ENCODE results near the gene RCL1.

Gene RCL1

DNA sequence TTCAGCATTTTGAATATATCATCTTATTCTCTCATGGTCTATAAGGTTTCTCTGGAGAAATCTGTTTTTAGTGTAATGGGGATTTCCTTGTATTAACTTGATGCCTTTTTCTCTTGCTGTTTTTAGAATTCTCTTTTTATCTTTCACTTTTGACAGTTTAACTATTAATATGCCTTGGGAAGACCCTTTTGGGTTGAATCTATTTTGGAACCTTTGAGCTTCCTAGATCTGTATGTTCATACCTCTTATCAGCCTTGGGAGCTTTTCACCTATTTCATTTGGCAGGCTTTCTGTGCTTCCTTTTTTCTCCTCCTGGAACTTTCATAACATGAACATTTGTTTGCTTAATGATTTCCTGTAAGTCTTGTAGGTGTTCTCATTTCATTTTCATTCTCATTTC, 22.2 kb downstream of the RCL1 start:
- no peak for DNase-seq

DNA sequence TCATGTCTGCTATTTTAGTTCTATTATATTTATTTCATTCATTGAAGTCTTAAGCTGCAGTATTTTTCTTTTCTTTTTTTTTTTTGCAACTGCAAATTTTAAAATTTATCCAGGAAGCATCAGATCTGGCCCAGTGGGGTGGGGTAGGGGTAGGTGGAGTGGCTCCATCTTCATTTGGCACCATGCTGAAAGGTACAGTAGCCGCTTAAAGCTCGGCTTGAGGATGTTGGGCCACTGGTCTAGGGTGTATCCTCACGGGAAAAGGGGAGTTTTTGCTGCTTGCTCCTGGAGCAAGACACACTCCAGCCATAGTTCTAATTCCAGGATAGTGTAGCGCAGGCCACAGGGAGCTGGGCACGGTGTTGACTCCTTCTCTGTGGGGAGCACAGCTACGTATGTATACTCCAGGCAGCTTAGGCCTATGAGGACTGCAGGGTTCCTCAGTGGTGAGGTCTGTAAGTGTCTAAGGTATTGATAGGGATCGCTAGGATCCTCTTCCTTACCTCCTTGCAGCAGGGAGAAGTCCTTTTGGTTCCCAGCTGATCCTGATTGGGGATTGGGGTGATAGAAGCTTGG, 22.7 kb downstream of the RCL1 start:
- DNase-seq: no peak

DNA sequence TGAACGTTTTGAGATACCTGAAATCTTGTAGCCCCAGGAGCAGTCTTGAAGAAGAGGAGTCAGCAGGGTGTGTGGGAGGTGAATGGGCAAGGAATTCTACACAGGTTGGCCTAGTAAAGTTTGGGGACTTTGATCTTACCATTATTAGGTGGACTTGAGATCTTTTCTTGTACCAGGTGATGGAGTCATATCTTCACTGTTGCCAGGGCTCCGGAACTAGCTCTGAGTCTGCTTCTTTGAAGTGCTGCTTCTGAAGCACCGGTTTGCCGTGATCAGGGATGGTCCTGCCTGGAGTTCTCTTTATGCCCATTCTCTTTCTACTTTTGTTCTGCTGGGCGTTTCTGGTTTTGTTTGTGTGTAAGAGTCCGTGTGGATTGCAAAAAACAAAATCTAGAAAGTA, 27.4 kb downstream of the RCL1 start:
- no peak for DNase-seq

DNA sequence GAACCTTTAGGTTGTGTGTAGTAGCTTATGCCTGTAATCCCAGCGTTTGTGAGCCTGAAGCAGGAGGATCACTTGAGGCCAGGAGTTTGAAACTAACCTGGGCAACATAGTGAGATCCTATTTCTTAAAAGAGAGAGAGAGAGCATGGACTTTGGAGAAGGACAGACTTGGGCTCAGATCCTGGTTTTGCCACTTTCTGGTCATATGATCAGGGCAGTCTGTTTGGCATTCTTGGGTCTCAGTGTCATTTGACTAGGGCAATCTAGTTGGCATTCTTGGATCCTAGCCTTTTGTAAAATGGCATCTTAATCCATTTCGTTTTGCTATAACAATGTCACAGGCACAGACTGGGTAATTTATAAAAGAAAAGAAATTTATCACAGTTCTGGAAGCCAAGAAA, 28.4 kb downstream of the RCL1 start:
- no peak for DNase-seq

DNA sequence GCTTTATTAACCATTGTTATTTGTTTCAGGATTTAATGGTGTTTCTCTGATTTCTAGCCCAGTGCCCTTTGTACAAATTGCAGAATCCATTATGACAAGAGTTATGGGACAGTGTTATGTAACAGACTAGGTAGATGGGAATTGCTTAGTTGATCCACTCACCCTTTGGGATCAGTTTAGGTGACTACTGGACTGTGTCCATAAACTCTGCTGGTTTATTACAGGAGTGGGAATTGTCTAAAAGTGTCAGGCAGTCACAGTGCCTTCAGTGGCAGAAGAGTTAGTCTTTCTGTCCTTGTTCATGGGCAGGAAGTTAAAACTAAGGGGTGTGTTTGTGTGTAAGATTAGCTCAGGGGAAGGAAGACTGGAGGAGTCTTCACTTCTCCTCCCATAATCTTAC, 29.3 kb downstream of the RCL1 start:
- no peak for DNase-seq

DNA sequence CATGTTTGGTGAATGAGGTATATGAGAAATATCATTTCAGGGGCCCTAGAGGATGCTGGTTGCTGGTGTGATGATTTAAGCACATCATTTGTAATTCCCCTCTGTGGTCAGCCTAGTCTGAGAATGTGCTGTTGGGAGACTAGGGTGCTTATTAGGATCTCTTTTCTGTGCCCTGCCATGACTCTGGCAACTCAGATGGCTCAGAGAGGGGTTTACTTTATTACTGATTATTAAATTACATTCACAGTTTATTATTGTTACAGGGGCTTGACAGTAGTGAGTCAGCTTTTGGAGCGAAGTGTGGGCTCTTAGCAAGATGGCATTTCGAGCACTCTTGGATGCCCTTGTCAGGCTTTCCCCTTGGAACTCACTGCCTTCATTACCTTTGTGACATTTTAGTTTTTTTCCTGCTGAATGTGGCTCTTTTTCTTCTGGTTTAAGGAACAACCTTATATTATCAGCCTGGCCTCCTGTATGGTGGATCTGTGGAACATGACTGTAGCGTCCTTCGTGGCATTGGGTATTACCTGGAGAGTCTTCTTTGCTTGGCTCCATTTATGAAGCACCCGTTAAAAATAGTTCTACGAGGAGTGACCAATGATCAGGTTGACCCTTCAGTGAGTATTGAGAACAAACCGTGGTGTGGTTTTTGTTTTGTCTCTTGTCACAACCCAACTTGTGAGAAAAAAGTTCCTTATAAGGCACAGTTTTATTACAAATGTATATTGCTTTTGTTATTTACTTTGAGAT, 33.8 kb downstream of the RCL1 start:
- DNase-seq: no peak

DNA sequence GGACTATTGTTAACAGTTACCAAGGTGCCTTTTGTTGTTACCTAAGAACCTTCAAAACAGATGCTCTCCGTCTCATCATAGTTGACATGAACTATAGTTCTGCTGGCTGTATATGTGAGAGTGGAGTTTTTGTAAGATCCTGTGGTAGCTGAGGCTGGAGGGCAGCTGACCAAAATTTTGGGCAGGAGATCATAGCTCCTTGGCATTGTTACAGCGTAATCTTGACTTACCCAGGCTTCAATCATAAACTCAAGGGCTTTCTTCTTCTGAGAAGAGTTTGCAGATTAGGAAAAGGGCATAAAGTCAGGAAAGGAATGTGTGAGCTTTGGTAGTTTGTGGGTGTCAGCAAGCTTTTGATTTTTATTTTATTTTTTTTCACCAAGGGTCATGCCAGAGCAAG, 34.5 kb downstream of the RCL1 start:
- DNase-seq: no peak

DNA sequence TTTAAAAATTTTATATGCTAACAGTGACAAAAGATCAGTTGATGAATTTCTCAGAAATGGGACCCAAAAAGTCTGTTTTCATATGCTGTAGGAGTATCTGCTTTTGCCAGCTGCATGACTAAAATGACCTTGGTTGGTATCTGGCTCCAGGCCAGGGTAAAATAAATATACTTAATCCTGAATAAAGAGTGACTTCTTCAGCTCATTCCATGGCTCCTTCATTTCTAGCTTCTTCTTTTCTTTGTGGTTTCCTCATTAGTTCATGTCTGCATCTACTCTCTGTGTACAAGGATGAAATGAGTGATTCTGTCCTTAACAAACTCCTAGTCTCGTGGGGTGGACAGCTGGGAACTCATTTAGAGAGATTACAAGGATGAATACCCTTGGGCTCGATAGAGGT, 36.0 kb downstream of the RCL1 start:
- no peak for DNase-seq

DNA sequence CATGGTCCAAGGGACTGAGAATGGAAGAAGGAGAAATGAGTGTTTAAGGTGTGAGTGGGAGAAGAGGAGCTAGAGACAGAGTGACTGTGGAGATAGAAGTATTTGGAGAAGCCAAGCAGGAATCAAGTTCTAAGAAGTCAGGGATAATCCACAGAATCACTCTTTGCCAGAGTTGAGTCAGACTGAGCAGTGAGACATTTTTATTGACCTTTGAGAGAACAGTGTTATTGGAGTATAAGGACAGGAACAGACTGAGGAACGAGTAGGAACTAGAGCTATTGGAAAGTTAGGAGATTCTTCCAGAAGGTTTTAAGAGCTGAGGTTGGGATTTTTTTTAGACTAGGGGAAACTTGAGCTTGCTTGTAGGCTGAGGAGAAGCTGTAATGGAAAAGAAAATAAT, 37.2 kb downstream of the RCL1 start:
- DNase-seq: no peak

DNA sequence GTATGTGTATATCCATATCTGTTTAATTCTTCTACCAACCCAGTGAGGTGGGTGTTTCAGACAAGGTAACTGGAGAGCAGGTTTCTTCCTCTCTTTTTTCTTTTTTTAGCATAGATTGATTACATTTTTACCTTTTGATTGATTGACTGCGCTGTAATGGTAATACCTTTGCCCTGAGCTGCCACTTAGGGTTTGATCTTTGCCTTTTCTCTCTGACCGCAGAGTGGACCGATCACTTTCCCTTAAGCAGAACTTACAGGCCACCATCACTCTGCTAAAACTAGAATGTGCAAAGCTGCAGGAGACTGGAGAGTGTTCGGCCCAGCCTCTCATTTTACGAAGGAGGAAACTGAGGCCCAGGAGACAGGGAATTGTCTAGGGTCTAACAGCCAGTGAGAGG, 38.0 kb downstream of the RCL1 start:
- DNase-seq: no peak

DNA sequence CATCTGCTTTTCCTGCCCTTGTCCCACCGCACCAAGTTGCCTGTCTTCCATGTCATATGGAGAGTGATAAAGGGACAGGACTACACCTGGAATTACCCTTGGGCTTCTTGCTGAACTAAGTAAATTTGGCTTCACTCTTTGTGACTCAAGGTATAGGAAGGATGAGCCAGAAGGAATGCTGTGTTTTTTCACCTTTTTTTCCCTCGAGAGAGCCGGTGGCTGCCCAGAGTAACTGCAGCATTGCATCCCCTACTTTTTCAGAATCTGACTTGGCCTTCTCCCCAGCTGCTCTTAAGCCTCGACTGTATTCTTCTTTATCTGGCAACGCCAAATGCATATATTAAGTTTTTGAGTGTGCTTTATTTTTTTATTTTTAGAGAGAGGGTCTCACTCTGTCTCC, 38.4 kb downstream of the RCL1 start:
- no peak for DNase-seq

DNA sequence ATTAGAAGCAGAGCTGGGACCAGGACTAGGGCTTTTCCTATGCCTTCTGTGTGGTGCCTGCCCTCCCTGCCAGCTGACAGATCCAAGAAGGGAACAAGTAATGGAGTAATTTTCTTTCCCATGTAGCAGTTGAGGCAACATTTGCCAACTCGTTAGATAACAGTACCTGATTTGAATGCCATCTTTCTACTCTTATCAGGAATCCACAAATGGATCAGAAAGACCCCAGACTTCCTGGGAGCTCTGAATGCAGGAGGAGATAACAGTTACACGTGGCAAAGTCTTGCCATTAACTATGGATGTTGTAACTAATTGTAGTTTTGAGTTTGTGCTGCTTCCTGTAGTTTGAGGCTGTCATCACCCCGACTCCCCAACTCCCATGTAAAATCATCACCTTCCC, 39.2 kb downstream of the RCL1 start:
- no peak for DNase-seq

DNA sequence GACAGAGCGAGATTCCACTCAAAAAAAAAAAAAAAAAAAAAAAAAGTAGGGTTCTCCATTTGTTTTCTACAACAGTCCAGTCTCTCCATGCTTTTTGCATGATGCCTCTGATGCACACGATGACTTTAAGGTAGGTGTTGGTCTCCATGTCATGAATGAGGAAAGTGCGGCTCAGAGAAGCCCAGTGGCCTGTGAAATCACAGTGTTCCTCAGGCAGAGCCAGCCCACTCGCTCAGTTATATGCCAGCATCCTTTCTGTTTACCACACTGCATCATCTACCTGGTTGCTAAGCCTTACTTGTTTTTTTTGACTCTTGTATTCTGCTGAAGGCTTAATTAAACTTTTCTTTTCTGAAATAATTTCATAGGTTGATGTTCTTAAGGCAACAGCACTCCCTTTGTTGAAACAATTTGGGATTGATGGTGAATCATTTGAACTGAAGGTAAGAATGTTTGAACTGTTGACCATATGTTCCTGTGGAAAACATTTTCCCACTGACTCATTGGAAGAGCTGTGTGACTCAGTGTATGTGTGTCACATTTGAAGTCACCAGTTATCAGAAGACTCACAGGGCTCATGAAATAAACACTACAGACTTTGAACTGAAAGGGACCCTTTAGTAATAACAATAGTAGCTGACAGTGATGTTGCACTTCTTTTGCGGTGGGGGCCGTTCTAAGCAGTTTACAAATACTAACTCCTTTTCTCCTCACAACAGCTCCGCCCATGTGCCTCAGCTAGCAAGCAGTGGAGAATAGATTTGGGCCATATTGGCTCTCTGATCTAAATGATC, 40.2 kb downstream of the RCL1 start:
- DNase-seq: no peak

DNA sequence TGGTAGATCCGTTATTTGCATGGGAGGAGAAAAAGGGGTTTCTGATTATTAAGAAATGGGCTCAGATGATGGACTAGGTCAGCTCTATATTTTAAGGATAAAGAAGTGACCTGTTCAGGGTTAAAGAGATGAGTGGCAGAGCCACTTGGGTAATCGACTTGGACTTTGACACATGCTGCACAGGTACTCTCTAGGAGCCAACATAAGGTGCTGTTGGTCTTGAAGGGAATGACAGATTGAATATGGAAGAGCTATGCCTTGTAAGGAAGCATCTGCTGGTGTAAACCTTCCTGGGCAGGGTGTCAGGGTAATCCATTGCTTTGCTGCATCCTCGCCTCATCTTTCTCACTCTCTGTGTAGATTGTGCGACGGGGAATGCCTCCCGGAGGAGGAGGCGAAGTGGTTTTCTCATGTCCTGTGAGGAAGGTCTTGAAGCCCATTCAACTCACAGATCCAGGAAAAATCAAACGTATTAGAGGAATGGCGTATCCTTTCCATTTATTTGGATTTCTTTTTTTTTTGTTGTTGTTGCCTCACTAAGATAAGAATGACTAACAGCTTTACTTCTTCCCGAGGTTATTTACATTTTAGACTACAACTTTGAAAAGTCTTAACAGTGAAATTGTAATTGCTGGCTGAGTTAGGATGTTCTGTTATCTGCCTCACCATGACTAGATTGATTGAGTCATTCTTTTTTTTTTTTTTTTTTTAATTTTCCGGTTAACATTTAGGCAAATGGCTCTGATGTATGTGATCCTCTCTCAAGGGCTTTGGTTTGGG, 41.2 kb downstream of the RCL1 start:
- DNase-seq: no peak

DNA sequence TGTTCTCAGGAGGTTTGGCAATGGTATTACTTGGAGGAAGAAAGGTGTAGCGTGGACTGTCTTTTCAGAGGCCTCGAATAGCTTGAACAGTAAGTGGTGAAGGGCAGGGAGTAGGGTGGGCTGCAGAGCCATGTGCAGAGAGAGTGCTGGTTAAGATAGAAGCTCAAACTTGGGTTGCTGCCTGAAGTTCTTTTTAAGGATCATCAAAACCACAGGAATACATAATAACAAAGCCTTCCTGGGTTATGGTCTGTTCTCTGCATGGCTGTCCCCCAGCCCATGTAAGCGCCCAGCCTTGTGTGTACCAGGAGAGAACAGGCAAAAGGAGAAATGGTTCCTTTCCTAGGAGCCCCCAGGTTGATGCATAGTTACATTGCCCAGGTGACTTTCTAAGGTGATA, 43.9 kb downstream of the RCL1 start:
- DNase-seq: no peak

DNA sequence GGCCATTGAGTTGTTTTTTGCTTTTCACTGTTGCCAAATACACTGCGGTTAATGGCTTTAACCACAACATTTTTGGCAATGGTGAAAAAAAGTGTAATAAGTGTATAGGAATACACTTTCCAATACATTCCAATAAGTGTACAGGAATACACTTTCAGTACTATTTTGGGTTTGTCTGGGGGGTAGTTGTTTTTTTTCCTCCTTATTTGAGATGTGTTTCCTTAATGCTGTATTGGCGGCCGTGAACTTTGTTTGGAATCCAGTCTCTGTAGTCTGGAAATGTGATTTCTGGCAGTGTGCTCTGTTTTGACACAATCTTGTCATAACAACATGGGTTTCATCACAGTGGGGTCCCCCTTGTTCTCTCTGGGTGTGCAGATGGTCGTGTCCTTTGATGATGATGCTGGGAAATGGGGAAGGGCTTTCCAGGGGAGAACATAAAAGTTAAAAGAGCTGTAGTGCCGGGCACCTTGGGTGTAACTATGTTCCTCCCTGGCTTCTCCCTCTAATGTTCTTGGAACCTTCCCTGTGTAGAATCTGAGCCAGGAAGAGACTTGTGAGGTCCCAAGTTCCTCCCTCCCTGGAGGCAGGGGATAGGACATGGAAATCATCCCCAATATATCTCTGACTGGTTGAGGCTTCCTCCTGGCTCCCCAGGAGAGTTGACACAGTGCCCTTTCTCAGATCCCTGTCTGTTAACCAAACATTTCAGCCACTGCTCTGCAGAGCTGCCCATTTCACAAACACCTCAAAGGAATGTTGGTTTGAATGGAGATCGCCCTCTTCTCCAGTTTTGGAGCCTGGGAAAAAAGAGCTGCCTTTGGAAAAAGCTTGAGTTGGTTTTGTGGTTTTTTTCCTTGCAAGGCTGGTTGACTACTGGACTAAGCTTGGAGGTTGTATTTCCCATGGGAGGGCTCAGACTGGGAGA, 44.8 kb downstream of the RCL1 start:
- no peak for DNase-seq

DNA sequence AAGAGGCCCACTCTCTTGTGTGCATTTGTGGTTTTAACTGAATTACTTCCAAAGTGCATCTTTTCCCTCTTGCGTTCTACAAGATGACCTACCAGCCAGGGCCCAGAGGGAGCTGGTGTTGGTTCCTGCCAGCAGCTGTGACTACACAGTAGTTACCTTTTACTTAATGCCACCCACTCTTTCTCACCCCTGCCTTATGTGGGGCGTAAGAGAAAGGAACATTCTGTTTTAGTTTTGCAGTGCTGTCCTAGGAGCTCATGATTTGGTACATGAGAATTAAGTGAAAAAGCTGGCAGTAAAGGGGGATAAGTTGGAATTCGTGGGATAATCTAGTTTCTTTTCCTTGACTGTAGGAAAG, 45.4 kb downstream of the RCL1 start:
- DNase-seq: no peak

DNA sequence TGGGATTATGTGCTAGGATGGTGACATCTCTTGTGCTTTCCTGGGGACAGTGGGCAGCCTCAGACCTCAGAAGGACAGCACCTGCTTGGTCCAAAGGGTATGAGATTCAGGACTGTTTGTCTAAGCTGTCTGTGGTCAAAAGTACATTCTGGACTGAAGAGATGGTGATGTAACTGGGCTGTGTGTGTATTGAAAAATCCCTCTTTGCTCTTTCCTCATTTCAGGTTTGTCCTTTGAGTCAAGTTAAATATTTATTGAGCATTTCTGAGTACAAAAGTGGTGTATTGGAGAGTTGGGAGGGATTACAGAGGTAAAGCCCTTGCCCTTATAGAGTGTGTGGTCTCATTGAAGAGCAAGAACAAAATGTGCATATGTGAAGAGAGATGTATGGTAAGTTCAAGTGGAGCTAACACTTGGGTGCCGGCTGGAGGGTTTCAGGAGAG, 46.7 kb downstream of the RCL1 start:
- no peak for DNase-seq

DNA sequence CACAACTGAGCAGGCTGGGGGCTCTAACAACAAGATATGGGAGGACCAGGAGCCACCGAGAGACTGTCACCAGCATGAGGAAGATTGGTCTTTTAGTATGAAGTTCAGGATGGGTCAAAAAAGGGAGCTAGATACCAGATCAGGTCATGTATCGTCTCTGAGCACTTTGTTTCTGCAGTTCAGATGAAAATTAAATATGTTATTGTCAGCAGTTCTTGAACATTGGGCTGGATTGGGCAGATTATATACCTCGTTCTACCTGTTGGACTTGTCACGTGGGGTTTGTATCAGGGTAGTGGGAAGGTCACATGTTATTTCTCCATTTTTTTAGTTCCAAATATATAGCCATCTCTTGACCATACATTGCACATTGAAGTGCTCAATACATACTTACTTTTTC, 47.3 kb downstream of the RCL1 start:
- no peak for DNase-seq

DNA sequence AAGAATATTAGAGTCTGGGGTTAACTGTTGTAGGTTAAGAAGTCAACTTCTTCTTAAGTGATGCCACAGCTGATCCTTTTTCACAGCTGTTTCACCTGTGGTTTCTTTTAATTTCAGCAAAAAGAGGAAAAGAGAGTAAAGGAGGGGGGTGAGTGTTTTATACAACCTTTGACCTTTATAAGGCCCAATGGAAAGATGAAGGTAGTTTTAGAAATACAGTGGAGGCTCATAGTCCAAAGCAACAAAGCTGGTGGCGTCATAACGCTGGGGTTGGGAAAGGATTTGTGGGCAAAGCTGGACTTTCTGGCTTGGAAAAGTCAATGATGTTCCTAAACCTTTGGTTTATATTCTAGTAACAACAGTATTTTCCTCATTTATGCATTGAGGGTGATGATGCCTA, 49.5 kb downstream of the RCL1 start:
- DNase-seq: no peak

DNA sequence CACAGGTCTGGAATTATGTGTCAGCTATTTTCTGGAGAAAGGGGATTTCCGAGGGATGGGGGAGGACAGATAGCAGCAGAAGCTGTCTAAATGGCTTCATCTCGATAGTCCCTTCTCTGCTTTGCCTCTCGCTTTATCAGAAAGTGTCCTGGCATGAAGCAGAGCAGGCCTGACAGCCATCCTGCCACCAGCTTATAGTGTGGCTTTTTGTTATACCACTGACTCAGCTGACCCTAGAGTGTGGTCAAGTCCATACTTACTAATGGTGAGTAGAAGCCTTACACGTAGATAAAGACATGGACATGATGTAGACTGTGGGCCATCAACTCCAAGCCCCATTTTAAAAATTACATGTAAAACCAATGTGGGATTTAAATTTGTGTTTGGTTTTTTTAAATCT, 50.0 kb downstream of the RCL1 start:
- DNase-seq: no peak

DNA sequence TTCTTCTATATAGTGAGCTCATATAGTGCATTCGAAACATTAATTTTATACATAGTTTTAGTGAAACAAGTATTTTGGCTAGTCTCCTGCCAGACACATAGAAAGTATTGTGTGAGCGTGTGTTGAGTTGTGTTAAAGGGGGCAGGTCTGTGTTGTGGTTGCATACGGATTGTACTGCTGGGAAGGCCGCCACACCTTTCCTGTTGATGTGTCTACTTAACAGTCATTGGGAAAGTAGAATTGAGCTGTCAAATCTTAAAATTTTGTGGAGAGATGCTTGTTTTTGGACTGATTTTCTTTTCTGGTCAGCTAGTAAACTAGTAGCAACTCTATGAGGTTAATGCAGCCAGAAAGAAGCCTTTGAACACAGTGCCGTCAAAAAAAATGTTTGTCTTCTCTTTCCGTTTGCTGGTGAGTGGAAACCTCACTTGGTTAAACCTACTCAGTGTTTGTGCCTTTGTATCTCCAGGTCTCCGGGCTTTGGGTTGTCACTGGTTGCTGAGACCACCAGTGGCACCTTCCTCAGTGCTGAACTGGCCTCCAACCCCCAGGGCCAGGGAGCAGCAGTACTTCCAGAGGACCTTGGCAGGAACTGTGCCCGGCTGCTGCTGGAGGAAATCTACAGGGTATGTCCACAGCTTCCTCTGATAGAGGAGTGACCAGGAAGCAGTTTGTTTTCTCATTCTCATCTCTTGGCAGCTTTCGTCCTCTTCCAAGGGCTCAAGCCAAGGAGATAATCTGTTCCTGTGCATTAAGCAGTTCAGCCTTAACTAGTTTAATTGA, 51.5 kb downstream of the RCL1 start:
- DNase-seq: no peak

Measured in NCI-H510A (cell line).